Measurements from ENCODE around the gene RGS19. TPM values are rescaled to one million over a fixed set of nuclear protein-coding genes. Genes with fewer than 3 reads are reported as not detected.
A peak's percentile ranks its signal among the peaks of the same experiment; 100 is the strongest.

The RGS19 gene
- total RNA-seq, 1 donor from 2014 or later, result 4.6 TPM

DNA sequence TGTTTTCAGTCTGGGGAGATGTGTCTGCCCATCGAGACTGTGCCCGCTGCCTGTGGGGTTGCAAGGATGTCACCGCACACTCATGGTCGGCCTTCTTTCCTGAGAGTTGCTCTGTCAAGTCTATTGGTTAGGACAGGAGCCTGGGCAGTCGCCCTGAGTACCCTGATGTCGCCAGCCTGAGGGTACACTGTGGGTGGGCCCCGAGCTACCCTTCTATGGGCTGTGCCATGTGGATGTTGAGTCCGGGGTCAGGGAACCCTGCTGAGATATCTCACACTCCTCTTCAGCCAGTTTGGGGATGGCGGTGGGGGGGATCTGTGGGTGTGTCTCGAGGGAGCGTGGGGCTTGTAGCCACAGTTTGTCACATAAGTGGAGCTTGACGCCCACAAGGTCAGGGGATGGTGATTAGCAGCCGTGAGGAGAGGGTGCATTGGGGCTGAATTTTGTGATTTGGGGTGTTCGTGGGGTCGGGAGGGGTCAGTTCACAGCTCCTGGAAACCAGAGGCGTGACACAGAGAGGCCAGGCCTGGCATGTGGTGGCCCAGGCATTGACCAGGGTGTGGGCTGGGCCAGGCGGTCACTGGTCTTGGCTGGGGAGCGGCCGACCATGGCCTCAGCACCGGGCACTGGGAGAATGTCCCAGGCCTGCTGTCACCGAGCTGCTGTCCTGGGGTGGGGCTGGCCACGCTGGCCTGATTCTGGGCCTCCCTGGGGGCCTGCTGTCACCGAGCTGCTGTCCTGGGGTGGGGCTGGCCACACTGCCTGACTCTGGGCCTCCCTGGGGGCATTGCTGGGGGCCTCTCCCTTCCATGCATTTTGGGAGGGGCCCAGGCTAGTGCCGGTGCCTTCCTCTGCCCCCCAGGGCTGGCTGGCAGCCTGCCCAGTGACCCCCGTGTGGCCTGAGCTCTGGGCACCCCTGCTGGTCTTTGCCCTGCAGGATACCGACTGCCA lies 29.7 kb upstream of the RGS19 start:
- ATAC-seq, result no peak
- DNase-seq (ENCODE audit: low spot score), result peak; percentile 41

DNA sequence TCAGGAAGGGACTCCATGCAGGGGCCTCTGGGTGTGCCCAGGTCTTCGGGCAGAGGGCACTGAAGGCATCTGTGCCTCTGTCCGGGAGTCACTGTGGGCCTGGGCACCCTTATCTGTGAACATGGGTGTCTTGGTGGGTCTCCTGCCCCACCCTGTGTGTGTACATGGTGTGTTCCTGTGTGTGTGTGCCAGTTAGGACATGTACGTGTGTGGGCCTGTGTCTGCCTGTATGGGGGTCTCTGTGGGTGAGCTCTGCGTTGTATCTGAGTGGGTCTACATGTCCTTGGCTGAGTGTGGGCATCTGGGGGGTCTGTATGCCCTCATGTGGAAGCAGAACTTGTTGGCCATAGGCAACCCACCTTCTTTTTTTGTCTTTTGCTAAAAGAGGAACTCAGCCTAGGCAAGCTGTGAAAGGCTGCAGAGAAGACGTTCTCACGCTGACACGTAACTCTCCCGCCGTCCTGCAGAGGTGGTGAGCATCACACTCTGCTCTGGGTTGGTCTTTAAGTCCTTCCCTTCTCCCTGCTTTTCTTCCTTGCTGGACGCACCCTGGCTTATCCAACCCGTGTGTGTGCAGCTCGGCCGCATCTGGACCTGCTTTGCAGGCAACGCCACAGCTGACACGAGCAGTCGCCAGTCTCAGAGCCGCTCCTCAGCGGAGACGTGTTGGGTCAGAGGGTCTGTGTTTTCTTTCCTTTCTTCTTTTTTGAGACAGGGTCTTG lies 28.6 kb upstream of the RGS19 start:
- DNase-seq (ENCODE audit: low spot score), result peak; percentile 31
- ATAC-seq, result no peak

GRCh38 chr20:64106981-64107735 lies 27.8 kb upstream of the RGS19 start, which contains the start of gene NPBWR2:
Gene NPBWR2, minus strand, starts transcription at chr20:64107565. Its CDS starts 734 bp downstream, at chr20:64106831.
- DNase-seq (ENCODE audit: low spot score), result no peak
- ATAC-seq, result no peak

GRCh38 chr20:64106435-64106961 lies 27.2 kb upstream of the RGS19 start:
- ATAC-seq, result no peak
- no peak for DNase-seq (ENCODE audit: low spot score)

DNA sequence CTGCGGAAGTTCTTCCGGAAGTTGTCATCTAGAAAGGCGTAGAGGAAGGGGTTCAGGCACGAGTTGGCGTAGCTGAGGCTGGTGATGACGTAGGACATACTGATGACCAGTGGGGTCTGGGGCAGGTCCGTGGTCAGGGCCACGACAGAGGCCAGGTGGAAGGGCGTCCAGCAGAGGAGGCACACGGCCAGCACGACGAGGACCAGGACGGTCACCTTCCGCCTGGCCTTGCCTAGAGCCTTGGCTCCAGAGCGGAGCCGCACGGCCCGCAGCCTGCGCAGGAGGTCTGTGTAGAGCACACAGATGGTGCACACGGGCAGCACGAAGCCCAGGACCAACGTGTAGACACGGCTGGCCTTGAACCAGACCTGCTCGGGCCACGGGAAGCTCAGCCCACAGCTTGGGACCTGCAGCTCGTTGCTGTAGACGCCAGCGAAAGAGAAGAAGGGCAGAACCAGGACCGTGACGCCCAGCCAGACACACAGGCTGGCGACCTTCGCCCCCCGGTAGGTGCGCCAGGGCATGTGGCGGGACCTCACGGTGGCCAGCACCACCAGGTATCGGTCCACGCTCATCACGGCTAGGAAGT lies 26.6 kb upstream of the RGS19 start:
- DNase-seq (ENCODE audit: low spot score) (no peak), ATAC-seq (no peak)

DNA sequence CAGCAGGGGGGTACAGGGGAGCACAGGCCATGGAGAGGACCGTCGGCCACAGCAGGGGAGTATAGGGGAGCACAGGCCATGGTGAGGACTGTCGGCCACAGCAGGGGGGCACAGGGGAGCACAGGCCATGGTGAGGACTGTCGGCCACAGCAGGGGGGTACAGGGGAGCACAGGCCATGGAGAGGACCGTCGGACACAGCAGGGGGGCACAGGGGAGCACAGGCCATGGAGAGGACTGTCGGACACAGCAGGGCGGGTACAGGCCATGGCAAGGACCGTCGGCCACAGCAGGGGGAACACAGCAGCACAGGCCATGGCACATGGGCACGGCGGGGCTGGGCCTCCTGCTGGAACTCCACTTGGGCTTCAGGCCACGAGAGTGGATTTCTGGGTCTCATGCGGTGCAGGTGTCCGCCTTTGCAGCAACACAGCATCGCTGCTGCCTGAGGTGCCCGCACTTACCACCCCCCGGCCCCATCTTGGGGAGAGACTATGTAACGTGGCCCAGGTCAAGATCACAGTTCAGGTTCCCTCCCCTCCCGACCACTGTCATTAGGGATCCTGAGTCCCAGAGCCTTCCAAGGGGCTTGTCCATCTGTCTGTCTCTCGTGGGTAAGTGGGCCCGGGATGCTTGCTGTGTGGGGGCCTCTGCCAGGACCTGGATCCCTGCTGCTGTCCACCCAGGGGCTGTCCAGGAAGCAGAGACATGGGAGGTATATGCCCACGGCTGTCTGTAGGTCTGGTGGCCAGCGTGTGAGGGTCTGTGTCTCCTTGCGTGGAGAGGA lies 25.5 kb upstream of the RGS19 start:
- ATAC-seq (no peak), DNase-seq (ENCODE audit: low spot score) (peak; percentile 43)

- ATAC-seq (no peak), DNase-seq (ENCODE audit: low spot score) (peak; percentile 40)
Measured at GRCh38 chr20:64103871-64104666, 24.8 kb upstream of the RGS19 start.

GRCh38 chr20:64102647-64103354 lies 23.5 kb upstream of the RGS19 start:
- DNase-seq (ENCODE audit: low spot score) (no peak), ATAC-seq (no peak)

DNA sequence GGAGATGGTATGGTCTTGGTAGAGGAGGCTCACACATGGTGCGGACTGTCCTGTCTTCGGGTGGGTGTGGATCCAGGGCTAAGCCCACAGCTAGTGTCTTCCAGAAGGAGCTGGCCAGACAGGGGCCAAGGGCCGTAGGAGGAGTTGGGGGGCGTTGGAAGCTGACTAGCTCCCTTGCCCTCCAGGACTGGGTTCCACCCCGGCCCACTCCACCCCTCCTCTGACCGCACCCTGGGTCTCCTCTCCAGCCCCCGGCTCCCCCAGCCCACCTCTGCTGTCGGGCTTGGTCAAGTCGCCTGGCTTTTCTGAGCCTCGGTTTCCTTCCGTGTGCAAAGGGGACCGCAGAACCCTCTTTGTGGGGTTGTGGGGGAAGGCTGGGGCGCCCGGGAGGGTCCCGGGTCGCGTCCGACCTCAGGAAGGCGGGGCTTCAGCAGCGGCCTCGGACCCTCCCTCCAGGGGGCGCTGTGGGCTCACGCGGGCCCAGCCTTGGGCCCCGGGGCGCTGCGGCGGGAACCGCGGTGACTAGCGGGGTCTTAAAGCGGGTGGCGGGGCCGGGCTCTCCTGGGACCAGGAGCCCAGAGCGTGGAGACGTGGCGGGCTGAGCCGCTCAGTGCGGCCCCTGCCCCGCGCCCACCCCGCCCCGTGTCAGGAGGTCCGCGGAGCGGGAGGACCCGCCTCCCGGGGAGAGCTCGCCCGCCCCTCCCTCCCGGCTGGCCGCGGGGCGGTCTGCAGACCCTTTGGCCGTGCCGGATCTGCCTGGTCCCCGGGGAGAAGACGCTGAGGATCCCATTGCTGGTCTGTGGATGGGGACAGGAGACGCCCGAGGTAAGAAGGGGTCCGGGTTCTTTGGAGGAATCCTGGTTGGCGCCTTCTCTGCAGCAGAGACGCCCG lies 22.7 kb upstream of the RGS19 start:
- ATAC-seq, result peak; percentile 70
- DNase-seq (ENCODE audit: low spot score), result no peak

GRCh38 chr20:64100946-64101688 lies 21.8 kb upstream of the RGS19 start:
- DNase-seq (ENCODE audit: low spot score), result no peak
- no peak for ATAC-seq

DNA sequence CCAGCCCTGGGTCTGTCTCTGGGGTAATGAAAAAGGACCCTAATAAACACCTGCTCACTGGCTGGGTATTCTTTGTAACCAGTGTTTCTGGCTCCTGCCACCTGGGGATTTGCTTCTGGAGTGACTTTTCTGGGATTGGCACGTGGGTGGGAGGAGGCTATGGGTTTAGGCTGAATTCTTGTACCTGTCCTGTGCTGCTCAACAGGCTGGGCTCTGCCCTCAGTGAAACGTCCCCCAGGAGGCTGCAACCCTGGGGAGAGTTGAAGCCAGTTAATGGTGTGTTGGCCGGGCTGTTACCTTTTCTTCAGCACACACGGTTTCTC lies 21.2 kb upstream of the RGS19 start:
- no peak for ATAC-seq
- DNase-seq (ENCODE audit: low spot score), result no peak

- no peak for ATAC-seq
- no peak for DNase-seq (ENCODE audit: low spot score)
Measured at GRCh38 chr20:64099880-64100565, 20.7 kb upstream of the RGS19 start.

DNA sequence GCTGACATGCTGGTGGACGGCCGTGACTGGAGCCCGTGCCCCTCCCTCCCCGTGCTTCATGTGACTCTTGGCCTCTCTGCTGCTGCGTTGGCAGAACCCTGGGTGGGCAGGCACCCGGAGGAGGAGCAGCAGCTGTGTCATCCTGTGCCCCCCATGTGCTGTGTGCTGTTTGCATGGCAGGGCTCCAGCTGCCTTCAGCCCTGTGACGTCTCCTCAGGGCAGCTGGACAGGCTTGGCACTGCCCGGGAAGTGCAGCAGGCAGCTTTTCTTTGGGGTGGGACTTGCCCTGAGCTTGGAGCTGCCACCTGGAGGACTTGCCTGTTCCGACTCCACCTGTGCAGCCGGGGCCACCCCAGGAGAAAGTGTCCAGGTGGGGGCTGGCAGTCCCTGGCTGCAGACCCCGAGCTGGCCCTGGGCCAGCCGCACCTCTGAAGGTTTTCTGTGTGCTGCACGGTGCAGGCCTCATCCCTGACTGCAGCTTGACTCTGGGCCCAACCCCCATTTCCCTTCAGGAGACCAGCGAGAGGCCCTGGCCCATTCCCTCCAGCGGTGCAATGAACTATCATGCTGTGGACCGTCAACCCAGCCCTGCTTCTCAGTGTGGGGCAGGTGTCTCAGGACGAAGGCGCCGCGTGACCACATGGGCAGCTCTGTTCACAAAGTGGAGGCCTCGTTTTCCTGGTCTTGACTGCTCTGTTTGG lies 19.9 kb upstream of the RGS19 start:
- ATAC-seq, result no peak
- DNase-seq (ENCODE audit: low spot score), result no peak

DNA sequence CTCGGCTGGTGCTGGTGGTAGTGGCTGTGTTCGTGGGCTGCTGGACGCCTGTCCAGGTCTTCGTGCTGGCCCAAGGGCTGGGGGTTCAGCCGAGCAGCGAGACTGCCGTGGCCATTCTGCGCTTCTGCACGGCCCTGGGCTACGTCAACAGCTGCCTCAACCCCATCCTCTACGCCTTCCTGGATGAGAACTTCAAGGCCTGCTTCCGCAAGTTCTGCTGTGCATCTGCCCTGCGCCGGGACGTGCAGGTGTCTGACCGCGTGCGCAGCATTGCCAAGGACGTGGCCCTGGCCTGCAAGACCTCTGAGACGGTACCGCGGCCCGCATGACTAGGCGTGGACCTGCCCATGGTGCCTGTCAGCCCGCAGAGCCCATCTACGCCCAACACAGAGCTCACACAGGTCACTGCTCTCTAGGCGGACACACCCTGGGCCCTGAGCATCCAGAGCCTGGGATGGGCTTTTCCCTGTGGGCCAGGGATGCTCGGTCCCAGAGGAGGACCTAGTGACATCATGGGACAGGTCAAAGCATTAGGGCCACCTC lies 19.2 kb upstream of the RGS19 start:
- no peak for ATAC-seq
- no peak for DNase-seq (ENCODE audit: low spot score)

- ATAC-seq, result no peak
Measured at GRCh38 chr20:64096535-64096934, 17.2 kb upstream of the RGS19 start.

More at GRCh38 chr20:64096535-64096934, 17.2 kb upstream of the RGS19 start:
- no peak for DNase-seq (ENCODE audit: low spot score)

All from left lobe of liver (tissue), 2 donors.